ENCODE data around the gene PDIA5. TPM values are rescaled to one million over a fixed set of nuclear protein-coding genes. Genes with fewer than 3 reads are reported as not detected.

PDIA5 gene
- polyA plus RNA-seq, 1 donor = 18.6 TPM

- DNase-seq (ENCODE audit: low read depth) = no peak
Observed at GRCh38 chr3:123071581-123071980, 4.8 kb downstream of the PDIA5 start.

- DNase-seq (ENCODE audit: low read depth) = no peak
Observed at GRCh38 chr3:123072152-123072551, 5.3 kb downstream of the PDIA5 start.

GRCh38 chr3:123072564-123072963, 5.7 kb downstream of the PDIA5 start:
- DNase-seq (ENCODE audit: low read depth) = no peak

- no peak for DNase-seq (ENCODE audit: low read depth)
Observed at GRCh38 chr3:123075359-123075758, 8.5 kb downstream of the PDIA5 start.

GRCh38 chr3:123076112-123076495, 9.3 kb downstream of the PDIA5 start:
- DNase-seq (ENCODE audit: low read depth) = no peak

- no peak for DNase-seq (ENCODE audit: low read depth)
Observed at GRCh38 chr3:123076496-123077418, 9.9 kb downstream of the PDIA5 start.

- DNase-seq (ENCODE audit: low read depth) = no peak
Observed at GRCh38 chr3:123078101-123078500, 11.3 kb downstream of the PDIA5 start.

DNA sequence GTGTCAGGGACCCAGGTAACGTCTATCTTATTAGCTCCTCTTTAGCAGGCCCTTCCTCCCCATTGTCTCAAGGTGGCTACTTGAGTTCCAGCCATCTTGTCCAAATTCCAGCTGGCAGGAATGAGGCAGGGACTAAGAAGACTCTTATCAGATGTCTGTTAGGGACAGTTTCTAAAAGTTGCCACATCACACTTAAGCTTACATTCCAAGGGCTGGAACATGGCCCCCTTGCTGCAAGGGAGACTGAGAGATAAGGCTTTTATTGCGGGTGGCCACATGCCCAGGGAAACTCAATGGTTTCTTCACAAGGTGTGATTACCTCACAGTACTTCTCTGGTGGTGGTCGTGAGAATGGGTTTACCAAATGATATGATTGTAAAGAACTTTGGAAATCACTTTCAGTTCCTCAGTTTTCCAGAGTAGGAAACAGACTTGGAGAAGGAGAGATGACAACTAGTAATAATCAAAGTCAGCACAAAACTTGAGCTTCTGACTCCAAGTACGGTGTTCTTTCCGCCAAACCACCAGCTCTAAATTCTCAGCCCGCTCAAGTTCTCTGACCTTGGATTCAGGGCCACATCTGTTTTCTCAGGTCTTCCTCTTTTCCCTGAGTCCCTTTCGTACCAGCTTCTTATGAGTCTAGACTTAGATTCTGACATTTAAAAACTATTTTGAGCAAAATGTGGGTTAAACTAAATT, 14.2 kb downstream of the PDIA5 start:
- no peak for DNase-seq (ENCODE audit: low read depth)

- no peak for DNase-seq (ENCODE audit: low read depth)
Observed at GRCh38 chr3:123081718-123082369, 15.0 kb downstream of the PDIA5 start.

GRCh38 chr3:123082370-123083065, 15.7 kb downstream of the PDIA5 start:
- no peak for DNase-seq (ENCODE audit: low read depth)

- no peak for DNase-seq (ENCODE audit: low read depth)
Observed at GRCh38 chr3:123083383-123084124, 16.7 kb downstream of the PDIA5 start.

DNA sequence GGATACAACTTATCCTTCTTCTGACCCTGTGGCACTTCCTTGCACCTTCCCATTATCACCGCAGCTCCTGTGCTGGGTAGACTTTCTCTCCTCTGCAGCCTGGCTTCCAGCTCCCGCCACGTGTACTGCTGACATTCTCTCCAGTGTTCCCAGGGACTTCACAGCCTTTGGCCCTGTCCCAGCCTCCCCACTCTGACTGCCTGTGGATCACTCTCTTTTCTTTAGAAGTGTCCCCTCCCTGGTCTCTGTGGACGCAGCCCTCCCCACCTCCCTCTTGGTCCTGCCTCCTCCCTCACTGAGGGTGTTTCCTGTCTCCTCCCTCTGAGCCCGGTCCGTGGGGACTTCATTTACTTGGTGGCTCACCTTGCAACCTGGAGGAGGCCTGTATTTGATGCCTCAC, 17.4 kb downstream of the PDIA5 start:
- DNase-seq (ENCODE audit: low read depth) = no peak

GRCh38 chr3:123084738-123085237, 18.0 kb downstream of the PDIA5 start:
- no peak for DNase-seq (ENCODE audit: low read depth)

DNA sequence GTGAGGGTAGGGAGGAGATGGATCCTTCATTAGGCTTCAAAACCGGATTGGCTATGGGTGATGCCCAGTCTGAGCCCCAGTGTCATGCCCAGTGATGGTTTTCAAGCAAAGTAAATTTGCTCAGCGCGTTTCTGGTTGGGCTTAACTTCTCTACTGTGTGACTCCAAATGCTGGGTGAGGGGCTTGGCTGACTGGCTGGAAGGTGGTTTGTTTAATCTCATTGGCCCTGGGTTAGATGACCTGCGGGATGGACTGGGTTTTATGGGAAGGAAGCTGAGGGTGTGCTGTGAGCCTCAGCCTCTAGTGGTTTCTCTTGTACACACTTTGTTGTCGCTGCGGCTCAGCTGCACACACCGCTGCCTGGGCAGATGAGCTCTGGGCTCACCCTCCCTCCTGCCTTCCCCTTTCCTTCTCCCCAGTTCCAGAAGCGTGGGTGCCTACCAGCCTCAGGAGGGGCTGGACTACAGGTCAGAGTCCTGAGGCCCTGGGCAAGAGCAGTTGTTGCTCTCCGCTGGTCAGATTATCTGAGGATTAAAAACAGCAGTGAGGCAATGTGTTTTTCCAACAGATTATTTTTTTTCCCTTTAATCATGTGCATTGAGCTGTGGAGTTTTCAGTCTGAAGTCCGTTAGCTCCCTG, 18.6 kb downstream of the PDIA5 start:
- DNase-seq (ENCODE audit: low read depth) = no peak

DNA sequence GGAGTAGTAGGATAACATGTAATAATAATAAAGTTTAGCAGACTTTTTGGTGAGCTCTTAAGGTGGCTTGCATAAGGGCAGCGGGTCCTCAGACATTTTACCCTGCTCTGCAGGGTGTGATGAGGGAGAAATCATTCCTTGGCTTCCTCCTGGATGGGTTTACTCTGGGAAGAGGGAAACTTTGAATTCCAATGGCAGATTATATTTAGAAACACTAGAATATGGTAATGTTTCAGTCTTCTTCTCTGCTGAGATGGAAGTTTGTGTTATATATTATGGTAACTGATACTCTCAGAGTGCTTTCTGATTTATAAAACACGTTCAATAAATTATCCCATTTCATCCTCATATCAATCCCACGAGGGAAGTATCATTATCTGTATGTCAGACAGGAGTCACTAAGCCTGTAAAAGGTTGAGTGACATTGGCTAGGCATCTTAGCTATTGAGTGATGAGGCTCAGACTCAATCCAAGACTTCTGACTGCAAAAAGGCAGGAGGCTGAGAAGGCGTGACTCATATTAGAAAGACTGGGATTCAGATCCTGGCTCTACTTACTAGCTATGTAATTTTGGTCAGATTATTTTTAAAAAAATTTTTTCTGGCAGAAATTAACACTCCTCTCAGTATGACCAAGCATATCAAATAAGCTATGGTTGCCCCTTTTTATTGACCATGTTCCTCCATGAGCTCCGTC, 19.3 kb downstream of the PDIA5 start:
- no peak for DNase-seq (ENCODE audit: low read depth)

- no peak for DNase-seq (ENCODE audit: low read depth)
Observed at GRCh38 chr3:123088387-123088786, 21.6 kb downstream of the PDIA5 start.

- no peak for DNase-seq (ENCODE audit: low read depth)
Observed at GRCh38 chr3:123089611-123090331, 22.9 kb downstream of the PDIA5 start.

DNA sequence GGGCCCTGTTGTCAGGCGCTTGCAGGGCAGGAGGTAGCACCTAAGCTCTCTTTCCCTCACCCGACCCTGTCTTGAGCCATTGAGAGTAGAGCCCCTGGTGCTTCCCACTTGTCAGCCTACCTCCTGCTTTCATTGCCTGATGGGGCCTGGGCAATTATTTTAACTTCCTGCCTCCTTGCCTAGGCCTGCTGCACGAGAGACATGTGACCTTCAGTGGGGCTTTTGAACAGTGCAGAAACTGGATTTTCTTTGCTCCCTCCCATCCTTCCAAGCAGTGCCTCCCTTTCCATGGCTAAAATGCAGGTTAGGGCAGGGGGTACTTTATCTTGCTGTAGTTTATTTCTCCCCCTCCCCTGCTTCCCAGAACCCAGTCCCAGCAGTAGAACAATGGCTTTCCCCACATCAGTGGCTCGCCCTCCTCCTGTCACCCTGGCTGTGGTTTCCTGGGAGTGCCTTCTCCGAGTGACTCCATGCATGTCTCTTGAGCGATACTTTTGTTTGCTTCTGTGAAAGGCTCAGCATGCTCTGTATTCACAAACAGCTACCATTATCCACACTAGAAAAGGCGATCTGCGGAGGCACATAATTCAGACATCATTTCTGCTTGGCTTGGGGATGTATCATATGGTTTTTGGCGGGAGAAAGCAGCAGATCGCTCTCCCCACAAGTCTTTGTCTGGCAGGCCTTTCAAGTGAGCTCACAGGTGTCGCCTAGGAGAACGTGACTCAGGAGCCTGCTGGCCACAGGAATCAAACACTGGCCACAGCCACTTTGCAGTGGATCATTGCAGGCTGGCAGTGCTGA, 24.1 kb downstream of the PDIA5 start:
- no peak for DNase-seq (ENCODE audit: low read depth)
